HUES64 (cell line): ENCODE data around the gene MACROD2.

Experiments used
- H3K27ac ChIP-seq: 2 replicates; pipeline ENCODE4 v1.7.0; 2013; ENCODE audit warnings: low read depth, low read length, inconsistent platforms
- H3K27me3 ChIP-seq: 2 replicates; pipeline ENCODE4 v1.6.1; 2013; ENCODE audit warnings: mild to moderate bottlenecking, low read length; ENCODE audit not compliant: insufficient read depth
- H3K36me3 ChIP-seq: 2 replicates; pipeline ENCODE4 v1.6.1; 2013; ENCODE audit warnings: mild to moderate bottlenecking, low read length; ENCODE audit not compliant: insufficient read depth
- H3K4me1 ChIP-seq: 2 replicates; pipeline ENCODE4 v1.6.1; 2013; ENCODE audit warnings: mild to moderate bottlenecking, low read length, moderate library complexity; ENCODE audit not compliant: insufficient read depth
- H3K4me3 ChIP-seq: 2 replicates; pipeline ENCODE4 v1.5.1; 2013; ENCODE audit warnings: mild to moderate bottlenecking, low read length, moderate library complexity
- H3K9ac ChIP-seq: 2 replicates; pipeline ENCODE4 v1.6.1; 2013; ENCODE audit warnings: mild to moderate bottlenecking, low read depth, low read length
- H3K9me3 ChIP-seq: 2 replicates; pipeline ENCODE4 v1.6.1; 2013; ENCODE audit warnings: low read depth, low read length; ENCODE audit not compliant: insufficient read depth
- WGBS: fragments of 150-250, 120-280 bp; methylation state at CpG from one replicate; pipeline ENCODE4 v1.1.7; 2013; ENCODE audit warnings: missing lambda C conversion rate; 5-methylcytosine and 5-hydroxymethylcytosine counted together

Gene MACROD2

GRCh38 chr20:15916623-15917022 lies 1921.3 kb downstream of the MACROD2 start:
- Histone ChIP-seq H3K9ac (no peak overlapping the region), H3K27ac (no peak overlapping the region), H3K9me3 (no peaks in the 10 kb centered on the region), H3K4me1 (peaks cover 12% of the 10 kb centered on the region; the same call in 1 of the 2 replicates), H3K4me3 (no peak overlapping the region), H3K36me3 (no peaks in the 10 kb centered on the region), H3K27me3 (no peaks in the 10 kb centered on the region)
- WGBS, result 87% methylated on average over 5 of the region's 5 CpGs

- Histone ChIP-seq H3K4me1 (peaks cover 12% of the 10 kb centered on the region; the same call in 1 of the 2 replicates), H3K27ac (no peak overlapping the region), H3K36me3 (no peaks in the 10 kb centered on the region), H3K9ac (no peak overlapping the region), H3K27me3 (no peaks in the 10 kb centered on the region), H3K4me3 (no peak overlapping the region), H3K9me3 (no peaks in the 10 kb centered on the region)
- 94% methylated on average over 3 of the region's 4 CpGs for WGBS
Measured at GRCh38 chr20:15917283-15917682, 1922.0 kb downstream of the MACROD2 start.

GRCh38 chr20:15918631-15919030 lies 1923.3 kb downstream of the MACROD2 start:
- Histone ChIP-seq H3K27ac (no peak overlapping the region), H3K36me3 (no peaks in the 10 kb centered on the region), H3K4me1 (peaks cover 12% of the 10 kb centered on the region; the same call in 1 of the 2 replicates), H3K27me3 (no peaks in the 10 kb centered on the region), H3K4me3 (no peak overlapping the region), H3K9ac (no peak overlapping the region), H3K9me3 (no peaks in the 10 kb centered on the region)
- 56% methylated on average over 3 of the region's 3 CpGs for WGBS

- 96% methylated on average over 4 of the region's 4 CpGs for WGBS
- Histone ChIP-seq H3K4me3 (no peak overlapping the region), H3K4me1 (peaks cover 12% of the 10 kb centered on the region; the same call in 1 of the 2 replicates), H3K36me3 (no peaks in the 10 kb centered on the region), H3K9ac (no peak overlapping the region), H3K9me3 (no peaks in the 10 kb centered on the region), H3K27ac (no peak overlapping the region), H3K27me3 (no peaks in the 10 kb centered on the region)
Measured at GRCh38 chr20:15919118-15919517, 1923.8 kb downstream of the MACROD2 start.

- no peaks in the 10 kb centered on the region for H3K36me3 ChIP-seq
- H3K4me3 ChIP-seq, result no peak overlapping the region
- no peaks in the 10 kb centered on the region for H3K27me3 ChIP-seq
- H3K9me3 ChIP-seq, result no peaks in the 10 kb centered on the region
- peaks cover 6% of the 10 kb centered on the region; the same call in 1 of the 2 replicates for H3K4me1 ChIP-seq
- H3K27ac ChIP-seq, result no peak overlapping the region
- no peak overlapping the region for H3K9ac ChIP-seq
- WGBS, result 96% methylated on average over 4 of the region's 4 CpGs
Measured at GRCh38 chr20:15921930-15922329, 1926.6 kb downstream of the MACROD2 start.

GRCh38 chr20:15922556-15922955 lies 1927.2 kb downstream of the MACROD2 start:
- 93% methylated on average over 1 of the region's 1 CpG for WGBS
- no peaks in the 10 kb centered on the region for H3K9me3 ChIP-seq
- no peak overlapping the region for H3K4me3 ChIP-seq
- no peaks in the 10 kb centered on the region for H3K27me3 ChIP-seq
- no peak overlapping the region for H3K27ac ChIP-seq
- H3K36me3 ChIP-seq, result no peaks in the 10 kb centered on the region
- H3K4me1 ChIP-seq, result no peaks in the 10 kb centered on the region
- no peak overlapping the region for H3K9ac ChIP-seq

GRCh38 chr20:15923030-15923776 lies 1927.9 kb downstream of the MACROD2 start:
- no peaks in the 10 kb centered on the region for H3K36me3 ChIP-seq
- no peaks in the 10 kb centered on the region for H3K9me3 ChIP-seq
- no peak overlapping the region for H3K27ac ChIP-seq
- H3K27me3 ChIP-seq, result no peaks in the 10 kb centered on the region
- 97% methylated on average over 8 of the region's 8 CpGs for whole genome bisulfite sequencing
- H3K4me1 ChIP-seq, result no peaks in the 10 kb centered on the region
- H3K9ac ChIP-seq, result no peak overlapping the region
- no peak overlapping the region for H3K4me3 ChIP-seq

GRCh38 chr20:15924556-15924955 lies 1929.2 kb downstream of the MACROD2 start:
- H3K9ac ChIP-seq, result no peak overlapping the region
- H3K27ac ChIP-seq, result no peak overlapping the region
- WGBS, result no CpG with 5 or more reads among the region's 1 CpG
- H3K4me1 ChIP-seq, result no peaks in the 10 kb centered on the region
- H3K36me3 ChIP-seq, result no peaks in the 10 kb centered on the region
- H3K9me3 ChIP-seq, result no peaks in the 10 kb centered on the region
- no peak overlapping the region for H3K4me3 ChIP-seq
- H3K27me3 ChIP-seq, result no peaks in the 10 kb centered on the region

- no peaks in the 10 kb centered on the region for H3K4me1 ChIP-seq
- H3K36me3 ChIP-seq, result no peaks in the 10 kb centered on the region
- no peak overlapping the region for H3K27ac ChIP-seq
- no peaks in the 10 kb centered on the region for H3K27me3 ChIP-seq
- WGBS, result 90% methylated on average over 8 of the region's 8 CpGs
- no peak overlapping the region for H3K9ac ChIP-seq
- no peaks in the 10 kb centered on the region for H3K9me3 ChIP-seq
- no peak overlapping the region for H3K4me3 ChIP-seq
Measured at GRCh38 chr20:15925376-15925775, 1930.1 kb downstream of the MACROD2 start.

GRCh38 chr20:15927893-15928650 lies 1932.8 kb downstream of the MACROD2 start:
- no peak overlapping the region for H3K4me3 ChIP-seq
- 93% methylated on average over 3 of the region's 3 CpGs for WGBS
- H3K27ac ChIP-seq, result no peak overlapping the region
- no peaks in the 10 kb centered on the region for H3K27me3 ChIP-seq
- H3K9me3 ChIP-seq, result no peaks in the 10 kb centered on the region
- H3K36me3 ChIP-seq, result no peaks in the 10 kb centered on the region
- H3K9ac ChIP-seq, result no peak overlapping the region
- H3K4me1 ChIP-seq, result no peaks in the 10 kb centered on the region

GRCh38 chr20:15928946-15929345 lies 1933.6 kb downstream of the MACROD2 start:
- Histone ChIP-seq H3K9me3 (no peaks in the 10 kb centered on the region), H3K9ac (no peak overlapping the region), H3K4me1 (no peaks in the 10 kb centered on the region), H3K27me3 (no peaks in the 10 kb centered on the region), H3K36me3 (no peaks in the 10 kb centered on the region), H3K27ac (no peak overlapping the region), H3K4me3 (no peak overlapping the region)
